Measurements from ENCODE around the gene CCDC83.

The CCDC83 gene

GRCh38 chr11:85855341-85855656 lies at the start of gene CCDC83:
TSS of gene CCDC83 (plus strand) at chr11:85855383. CDS start at chr11:85865124, 9,741 bp downstream.
- TF ChIP-seq POLR2A (IDR thresholded peaks at IDR 0.05; ENCODE audit: low read length) (no peak), GATA1 (IDR thresholded peaks at IDR 0.05; ENCODE audit: low read depth, low read length) (no peak)
- no peak for DNase-seq

GRCh38 chr11:85805387-85805786 lies 49.8 kb upstream of the CCDC83 start:
- DNase-seq = no peak
- TF ChIP-seq GATA1 (IDR thresholded peaks at IDR 0.05; ENCODE audit: low read depth, low read length) (no peak), POLR2A (IDR thresholded peaks at IDR 0.05; ENCODE audit: low read length) (no peak)

GRCh38 chr11:85806016-85806415 lies 49.2 kb upstream of the CCDC83 start:
- DNase-seq = no peak
- TF ChIP-seq GATA1 (IDR thresholded peaks at IDR 0.05; ENCODE audit: low read depth, low read length) = no peak
- TF ChIP-seq POLR2A (IDR thresholded peaks at IDR 0.05; ENCODE audit: low read length) = no peak

GRCh38 chr11:85806876-85807275 lies 48.3 kb upstream of the CCDC83 start:
- DNase-seq = no peak
- no peak for TF ChIP-seq GATA1 (IDR thresholded peaks at IDR 0.05; ENCODE audit: low read depth, low read length)
- TF ChIP-seq POLR2A (IDR thresholded peaks at IDR 0.05; ENCODE audit: low read length) = no peak

- TF ChIP-seq POLR2A (IDR thresholded peaks at IDR 0.05; ENCODE audit: low read length) = no peak
- TF ChIP-seq GATA1 (IDR thresholded peaks at IDR 0.05; ENCODE audit: low read depth, low read length) = no peak
- peak in 1 of 2 experiments; percentile 16 for DNase-seq
Measured at GRCh38 chr11:85809191-85809590, 46.0 kb upstream of the CCDC83 start.

- TF ChIP-seq POLR2A (IDR thresholded peaks at IDR 0.05; ENCODE audit: low read length) (no peak), GATA1 (IDR thresholded peaks at IDR 0.05; ENCODE audit: low read depth, low read length) (no peak)
- DNase-seq = peak; percentile 44 to 46
Measured at GRCh38 chr11:85809863-85810262, 45.3 kb upstream of the CCDC83 start.

- no peak for DNase-seq
- TF ChIP-seq POLR2A (IDR thresholded peaks at IDR 0.05; ENCODE audit: low read length) (no peak), GATA1 (IDR thresholded peaks at IDR 0.05; ENCODE audit: low read depth, low read length) (no peak)
Measured at GRCh38 chr11:85810521-85810870, 44.7 kb upstream of the CCDC83 start.

- TF ChIP-seq GATA1 (IDR thresholded peaks at IDR 0.05; ENCODE audit: low read depth, low read length) = no peak
- TF ChIP-seq POLR2A (IDR thresholded peaks at IDR 0.05; ENCODE audit: low read length) = no peak
- DNase-seq = peak; percentile 82 to 84
Measured at GRCh38 chr11:85810871-85811611, 44.1 kb upstream of the CCDC83 start, which contains the start of gene SYTL2. TSS of gene SYTL2 (minus strand) at chr11:85811141. CDS start at chr11:85757725, 53,416 bp downstream.

- no peak for DNase-seq
- TF ChIP-seq POLR2A (IDR thresholded peaks at IDR 0.05; ENCODE audit: low read length) (no peak), GATA1 (IDR thresholded peaks at IDR 0.05; ENCODE audit: low read depth, low read length) (no peak)
Measured at GRCh38 chr11:85811624-85812023, 43.6 kb upstream of the CCDC83 start.

- no peak for TF ChIP-seq GATA1 (IDR thresholded peaks at IDR 0.05; ENCODE audit: low read depth, low read length)
- TF ChIP-seq POLR2A (IDR thresholded peaks at IDR 0.05; ENCODE audit: low read length) = no peak
- no peak for DNase-seq
Measured at GRCh38 chr11:85813721-85814120, 41.5 kb upstream of the CCDC83 start.

GRCh38 chr11:85815186-85815931 lies 39.8 kb upstream of the CCDC83 start:
- TF ChIP-seq POLR2A (IDR thresholded peaks at IDR 0.05; ENCODE audit: low read length) (no peak), GATA1 (IDR thresholded peaks at IDR 0.05; ENCODE audit: low read depth, low read length) (no peak)
- DNase-seq = peak in 1 of 2 experiments; percentile 28

GRCh38 chr11:85819441-85819840 lies 35.7 kb upstream of the CCDC83 start:
- no peak for TF ChIP-seq POLR2A (IDR thresholded peaks at IDR 0.05; ENCODE audit: low read length)
- no peak for TF ChIP-seq GATA1 (IDR thresholded peaks at IDR 0.05; ENCODE audit: low read depth, low read length)
- no peak for DNase-seq

- no peak for DNase-seq
- TF ChIP-seq POLR2A (IDR thresholded peaks at IDR 0.05; ENCODE audit: low read length) = no peak
- TF ChIP-seq GATA1 (IDR thresholded peaks at IDR 0.05; ENCODE audit: low read depth, low read length) = no peak
Measured at GRCh38 chr11:85821636-85822035, 33.5 kb upstream of the CCDC83 start.

GRCh38 chr11:85822814-85823213 lies 32.4 kb upstream of the CCDC83 start:
- no peak for TF ChIP-seq POLR2A (IDR thresholded peaks at IDR 0.05; ENCODE audit: low read length)
- TF ChIP-seq GATA1 (IDR thresholded peaks at IDR 0.05; ENCODE audit: low read depth, low read length) = no peak
- no peak for DNase-seq

- TF ChIP-seq POLR2A (IDR thresholded peaks at IDR 0.05; ENCODE audit: low read length) (no peak), GATA1 (IDR thresholded peaks at IDR 0.05; ENCODE audit: low read depth, low read length) (no peak)
- DNase-seq = no peak
Measured at GRCh38 chr11:85823816-85824215, 31.4 kb upstream of the CCDC83 start.

Data from erythroblast (primary cell).